Pancreas (tissue), 10 donors: ENCODE results near the gene THG1L. TPM values are rescaled to one million over a fixed set of nuclear protein-coding genes. Genes with fewer than 3 reads are reported as not detected.

Source experiments
- ATAC-seq, 4 donors: fragments of 200-7000 bp; cut with Tn5 transposase; one replicate each; pipeline versions ENCODE4 v1.8.0 to v1.9.1; 2020; ENCODE audit warnings: mild to moderate bottlenecking in 4 of 4, moderate library complexity in 4 of 4
- DNase-seq, 6 donors: peaks; one replicate each; pipeline ENCODE4 v3.0.0-alpha.2; 2020
- FAIRE-seq: peaks from 2 replicates; lab custom pipeline; 2012; peaks lifted over from hg19 to GRCh38; lab: Jason Lieb, UNC
- H3K27ac ChIP-seq, 4 donors: fragments of 200-600 bp; sonication (generic); 1 replicate in 3 of 4; 2 replicates in 1 of 4; pipeline versions ENCODE4 v1.5.0 to v1.8.0; 2020
- H3K27me3 ChIP-seq, 4 donors: fragments of 200-600 bp; one replicate each; pipeline ENCODE4 v1.8.0; 2021
- H3K36me3 ChIP-seq, 3 donors: fragments of 200-600 bp; sonication (generic) in 1 of 3; one replicate each; pipeline versions ENCODE4 v1.5.0 to v1.8.0; 2020 to 2021
- H3K4me1 ChIP-seq, 3 donors: fragments of 200-600 bp; one replicate each; pipeline ENCODE4 v1.8.0; 2021
- H3K4me3 ChIP-seq, 4 donors: fragments of 200-600 bp; sonication (generic) in 2 of 4; one replicate each; pipeline versions ENCODE4 v1.5.0 to v1.8.0; 2020 to 2021
- H3K9me3 ChIP-seq, 4 donors: fragments of 200-600 bp; one replicate each; pipeline ENCODE4 v1.8.0; 2021
- CTCF ChIP-seq, 4 donors: fragments of 200-600 bp; sonication (generic) in 3 of 4; IDR thresholded peaks; one replicate each; pipeline versions ENCODE4 v1.5.0 to v1.8.0; 2021; ENCODE audit warnings: antibody characterized with exemption in 4 of 4
- WGBS, 2 donors: extraction: QIAGEN DNeasy Blood & Tissue Kit; methylation state at CpG; one replicate each; pipeline ENCODE4 v1.1.7; 2013; 5-methylcytosine and 5-hydroxymethylcytosine counted together
- intact Hi-C, 3 donors: fragments of 100-400 bp; cut with DNase I; formaldehyde crosslinking; loops; one replicate each; pipeline versions ENCODE4 v1.11.1 to v1.14.2; 2022
- polyA plus RNA-seq, 2 donors: library from polyadenylated mRNA; stranded (reverse); fragments of 200-250 nt; gene quantifications; one replicate each; pipeline ENCODE4 v1.2.3, GENCODE V29; 2013
- total RNA-seq, 6 donors: library from RNA; stranded (reverse); fragmentation: NEBNext Ultra II Directional in 4 of 6; extraction: Animal tissue kit (Norgen Biotek cat#: 25700) in 4 of 6; gene quantifications; one replicate each; pipeline versions ENCODE4 v1.2.1 to v1.2.4, GENCODE V29; 2021 to 2023
- donor health status: healthy with polysubstance abuse.
- donor health status: DM: no; HTN: no; CAD: no; lungs with moderate emphysema.
- donor health status: DM: no; HTN: no; CAD: no.
- donor health status: control.
- donor health status: control.
- donor health status: Bipolar disorder and iron deficiency.
- donor health status: DM: yes; HTN: yes; CAD: no.
- donor health status: DM: no; HTN: no; CAD: no.
- donor health status: DM: no; HTN: no; CAD: no.
- donor health status: DM: yes; HTN: yes; CAD: no.

THG1L gene
- total and polyA plus RNA-seq, 8 donors, result 5.7 to 10.8 (median 8.3) TPM

GRCh38 chr5:157747766-157748700, 16.8 kb downstream of the THG1L start:
- H3K9me3 ChIP-seq, result no peaks in the 10 kb centered on the region
- DNase-seq (no peak), FAIRE-seq (no peak), ATAC-seq (no peak)
- H3K36me3 ChIP-seq, result peaks cover 0 to 3% (median 0%) of the 10 kb centered on the region in 3 donors
- peaks cover 0 to 5% (median 3%) of the 10 kb centered on the region in 3 donors for H3K4me1 ChIP-seq
- 92 to 94% methylated on average over 8 of the region's 8 CpGs for WGBS, 2 donors
- H3K4me3 ChIP-seq, result no peak overlapping the region
- no peak for TF ChIP-seq CTCF (IDR thresholded peaks at IDR 0.05)
- intact Hi-C loops, result no loop called here
- H3K27ac ChIP-seq, result no peak overlapping the region
- H3K27me3 ChIP-seq, result no peaks in the 10 kb centered on the region

GRCh38 chr5:157748760-157749461, 17.7 kb downstream of the THG1L start:
- intact Hi-C loops, result no loop called here
- no peak for DNase-seq
- no peak overlapping the region for H3K27ac ChIP-seq
- no peak for TF ChIP-seq CTCF (IDR thresholded peaks at IDR 0.05)
- no peaks in the 10 kb centered on the region for H3K9me3 ChIP-seq
- peaks cover 0 to 3% (median 3%) of the 10 kb centered on the region in 3 donors for H3K4me1 ChIP-seq
- ATAC-seq, result no peak
- no peak for FAIRE-seq
- peaks cover 0 to 12% (median 0%) of the 10 kb centered on the region in 3 donors for H3K36me3 ChIP-seq
- H3K4me3 ChIP-seq, result no peak overlapping the region
- WGBS, 2 donors, result 64 to 70% methylated on average over 4 of the region's 4 CpGs
- H3K27me3 ChIP-seq, result no peaks in the 10 kb centered on the region

- no peak for DNase-seq
- intact Hi-C loops, result no loop called here
- WGBS, 2 donors, result 84 to 86% methylated on average over 11 of the region's 11 CpGs
- FAIRE-seq, result no peak
- Histone ChIP-seq H3K27me3 (no peaks in the 10 kb centered on the region), H3K27ac (no peak overlapping the region), H3K9me3 (no peaks in the 10 kb centered on the region), H3K4me3 (no peak overlapping the region), H3K36me3 (peaks cover 0 to 13% (median 0%) of the 10 kb centered on the region in 3 donors), H3K4me1 (peaks cover 0 to 3% (median 3%) of the 10 kb centered on the region in 3 donors)
- TF ChIP-seq CTCF (IDR thresholded peaks at IDR 0.05), result no peak
- no peak for ATAC-seq
Observed at GRCh38 chr5:157749462-157749799, 18.2 kb downstream of the THG1L start.

- ATAC-seq (no peak), FAIRE-seq (no peak), DNase-seq (no peak)
- no peak overlapping the region for H3K27ac ChIP-seq
- WGBS, 2 donors, result 92 to 97% methylated on average over 1 of the region's 1 CpG
- H3K36me3 ChIP-seq, result peaks cover 0 to 21% (median 0%) of the 10 kb centered on the region in 3 donors
- H3K4me3 ChIP-seq, result no peak overlapping the region
- no peaks in the 10 kb centered on the region for H3K27me3 ChIP-seq
- intact Hi-C loops, result no loop called here
- no peak for TF ChIP-seq CTCF (IDR thresholded peaks at IDR 0.05)
- H3K4me1 ChIP-seq, result peaks cover 0 to under 1% (median 0%) of the 10 kb centered on the region in 3 donors
- no peaks in the 10 kb centered on the region for H3K9me3 ChIP-seq
Observed at GRCh38 chr5:157750320-157750719, 19.1 kb downstream of the THG1L start.
